Smooth muscle cell (in vitro differentiated cells): ENCODE results near the gene ADAMTS16. TPM values are rescaled to one million over a fixed set of nuclear protein-coding genes. Genes with fewer than 3 reads are reported as not detected.

Experiments
- DNase-seq: peaks from one replicate; lab custom pipeline; 2025; ENCODE audit not compliant: unreplicated experiment; lab: John Stamatoyannopoulos, UW
- H2AFZ ChIP-seq: fragments of 200-600 bp; sonication (generic); 2 replicates; pipeline ENCODE4 v1.6.0; 2016; ENCODE audit warnings: antibody characterized with exemption, low read depth, mild to moderate bottlenecking
- H3F3A ChIP-seq: fragments of 200-600 bp; sonication (generic); 2 replicates; pipeline ENCODE4 v1.6.0; 2017; ENCODE audit warnings: antibody characterized with exemption, low read depth
- H3K27ac ChIP-seq: fragments of 200-600 bp; sonication (generic); 2 replicates; pipeline ENCODE4 v1.5.1; 2016; ENCODE audit warnings: low read depth, mild to moderate bottlenecking
- H3K27me3 ChIP-seq: fragments of 200-600 bp; sonication (generic); 2 replicates; pipeline ENCODE4 v1.6.1; 2016; ENCODE audit warnings: low read depth, mild to moderate bottlenecking
- H3K36me3 ChIP-seq: fragments of 200-600 bp; sonication (generic); 2 replicates; pipeline ENCODE4 v1.5.1; 2016; ENCODE audit warnings: low read depth
- H3K4me1 ChIP-seq: fragments of 200-600 bp; sonication (generic); 2 replicates; pipeline ENCODE4 v1.5.1; 2016; ENCODE audit warnings: low read depth
- H3K4me2 ChIP-seq: fragments of 200-600 bp; sonication (generic); 2 replicates; pipeline ENCODE4 v1.6.0; 2016; ENCODE audit warnings: mild to moderate bottlenecking
- H3K4me3 ChIP-seq: fragments of 200-600 bp; sonication (generic); 2 replicates; pipeline ENCODE4 v1.5.1; 2016; ENCODE audit warnings: mild to moderate bottlenecking
- H3K79me2 ChIP-seq: fragments of 200-600 bp; sonication (generic); 2 replicates; pipeline ENCODE4 v1.6.0; 2016; ENCODE audit warnings: low read depth, mild to moderate bottlenecking
- H3K9ac ChIP-seq: fragments of 200-600 bp; sonication (generic); 2 replicates; pipeline ENCODE4 v1.6.0; 2016; ENCODE audit warnings: low read depth
- H3K9me3 ChIP-seq: fragments of 200-600 bp; sonication (generic); replicated peaks from 2 replicates; pipeline ENCODE4 v1.5.1; 2016; ENCODE audit warnings: low read depth
- H4K20me1 ChIP-seq: fragments of 200-600 bp; sonication (generic); 2 replicates; pipeline ENCODE4 v1.6.0; 2016; ENCODE audit warnings: low read depth
- CTCF ChIP-seq: fragments of 200-600 bp; sonication (generic); IDR thresholded peaks from 2 replicates; pipeline ENCODE4 v1.5.1; 2017; ENCODE audit warnings: borderline replicate concordance, mild to moderate bottlenecking, antibody characterized with exemption; ENCODE audit not compliant: insufficient read depth, poor library complexity, severe bottlenecking
- WGBS: methylation state at CpG from one replicate; pipeline ENCODE4 v1.1.7; 2016; ENCODE audit warnings: low lambda C conversion rate; 5-methylcytosine and 5-hydroxymethylcytosine counted together
- polyA plus RNA-seq: library from polyadenylated mRNA; unstranded; fragments of >200 nt; fragmentation: Nextera tagmentation; extraction: Ambion mirVana; gene quantifications from 2 replicates; pipeline ENCODE4 v1.2.1, GENCODE V29; 2016
- total RNA-seq: library from RNA; depleted of rRNA; stranded (reverse); fragments of >200 nt; gene quantifications from 2 replicates; pipeline ENCODE4 v1.2.3, GENCODE V29; 2014

Gene ADAMTS16
- total RNA-seq (6.0 and 6.2 TPM in 2 replicates), polyA plus RNA-seq (4.6 and 4.7 TPM in 2 replicates)

GRCh38 chr5:5139777-5140478 is at the start of gene ADAMTS16:
TSS of gene ADAMTS16 (plus strand) at chr5:5140330. CDS start at chr5:5140468, 138 bp downstream.
- WGBS = under 1% methylated on average over 43 of the region's 76 CpGs
- Histone ChIP-seq H3F3A (no peaks in the 10 kb centered on the region), H3K9me3 (no peaks in the 10 kb centered on the region), H3K4me1 (peaks cover 9% of the 10 kb centered on the region), H4K20me1 (no peaks in the 10 kb centered on the region), H3K79me2 (no peaks in the 10 kb centered on the region), H3K9ac (no peak within 1 kb of the TSS), H3K27me3 (peaks cover 28% of the 10 kb centered on the region), H2AFZ (peak within 1 kb of the TSS; percentile 23), H3K4me2 (peak within 1 kb of the TSS; percentile 96), H3K27ac (no peak within 1 kb of the TSS), H3K36me3 (no peaks in the 10 kb centered on the region), H3K4me3 (peak within 1 kb of the TSS; percentile 51)
- no peak for TF ChIP-seq CTCF
- DNase-seq = no peak

- 0% methylated on average over 1 of the region's 1 CpG for WGBS
- no peak overlapping the region for H3K27ac ChIP-seq
- H3K36me3 ChIP-seq = no peaks in the 10 kb centered on the region
- no peaks in the 10 kb centered on the region for H3F3A ChIP-seq
- no peaks in the 10 kb centered on the region for H3K79me2 ChIP-seq
- no peaks in the 10 kb centered on the region for H3K27me3 ChIP-seq
- no peak for TF ChIP-seq CTCF
- H2AFZ ChIP-seq = no peak overlapping the region
- H3K9ac ChIP-seq = no peak overlapping the region
- no peak overlapping the region for H3K4me3 ChIP-seq
- H3K4me1 ChIP-seq = no peaks in the 10 kb centered on the region
- H3K4me2 ChIP-seq = no peak overlapping the region
- no peaks in the 10 kb centered on the region for H3K9me3 ChIP-seq
- no peaks in the 10 kb centered on the region for H4K20me1 ChIP-seq
- DNase-seq = no peak
Measured at GRCh38 chr5:5092149-5092548, 48.0 kb upstream of the ADAMTS16 start.

GRCh38 chr5:5100635-5101034 is 39.5 kb upstream of the ADAMTS16 start:
- Histone ChIP-seq H3K36me3 (no peaks in the 10 kb centered on the region), H3K27me3 (no peaks in the 10 kb centered on the region), H3K4me1 (no peaks in the 10 kb centered on the region), H4K20me1 (no peaks in the 10 kb centered on the region), H3K79me2 (no peaks in the 10 kb centered on the region), H3K9me3 (no peaks in the 10 kb centered on the region), H3K4me2 (no peak overlapping the region), H3K4me3 (no peak overlapping the region), H3K9ac (no peak overlapping the region), H3F3A (no peaks in the 10 kb centered on the region), H3K27ac (no peak overlapping the region), H2AFZ (no peak overlapping the region)
- WGBS = 89% methylated on average over 4 of the region's 4 CpGs
- TF ChIP-seq CTCF = no peak
- no peak for DNase-seq

GRCh38 chr5:5101676-5102075 is 38.5 kb upstream of the ADAMTS16 start:
- no peak overlapping the region for H2AFZ ChIP-seq
- no peak overlapping the region for H3K4me3 ChIP-seq
- no peaks in the 10 kb centered on the region for H4K20me1 ChIP-seq
- H3K27ac ChIP-seq = no peak overlapping the region
- H3K4me1 ChIP-seq = no peaks in the 10 kb centered on the region
- no peak for DNase-seq
- H3K9ac ChIP-seq = no peak overlapping the region
- no peaks in the 10 kb centered on the region for H3K79me2 ChIP-seq
- H3K27me3 ChIP-seq = no peaks in the 10 kb centered on the region
- H3K9me3 ChIP-seq = no peaks in the 10 kb centered on the region
- no peaks in the 10 kb centered on the region for H3K36me3 ChIP-seq
- no peak overlapping the region for H3K4me2 ChIP-seq
- WGBS = 46% methylated on average over 2 of the region's 2 CpGs
- TF ChIP-seq CTCF = no peak
- no peaks in the 10 kb centered on the region for H3F3A ChIP-seq
